ENCODE measurements around the gene AMH.

DNA sequence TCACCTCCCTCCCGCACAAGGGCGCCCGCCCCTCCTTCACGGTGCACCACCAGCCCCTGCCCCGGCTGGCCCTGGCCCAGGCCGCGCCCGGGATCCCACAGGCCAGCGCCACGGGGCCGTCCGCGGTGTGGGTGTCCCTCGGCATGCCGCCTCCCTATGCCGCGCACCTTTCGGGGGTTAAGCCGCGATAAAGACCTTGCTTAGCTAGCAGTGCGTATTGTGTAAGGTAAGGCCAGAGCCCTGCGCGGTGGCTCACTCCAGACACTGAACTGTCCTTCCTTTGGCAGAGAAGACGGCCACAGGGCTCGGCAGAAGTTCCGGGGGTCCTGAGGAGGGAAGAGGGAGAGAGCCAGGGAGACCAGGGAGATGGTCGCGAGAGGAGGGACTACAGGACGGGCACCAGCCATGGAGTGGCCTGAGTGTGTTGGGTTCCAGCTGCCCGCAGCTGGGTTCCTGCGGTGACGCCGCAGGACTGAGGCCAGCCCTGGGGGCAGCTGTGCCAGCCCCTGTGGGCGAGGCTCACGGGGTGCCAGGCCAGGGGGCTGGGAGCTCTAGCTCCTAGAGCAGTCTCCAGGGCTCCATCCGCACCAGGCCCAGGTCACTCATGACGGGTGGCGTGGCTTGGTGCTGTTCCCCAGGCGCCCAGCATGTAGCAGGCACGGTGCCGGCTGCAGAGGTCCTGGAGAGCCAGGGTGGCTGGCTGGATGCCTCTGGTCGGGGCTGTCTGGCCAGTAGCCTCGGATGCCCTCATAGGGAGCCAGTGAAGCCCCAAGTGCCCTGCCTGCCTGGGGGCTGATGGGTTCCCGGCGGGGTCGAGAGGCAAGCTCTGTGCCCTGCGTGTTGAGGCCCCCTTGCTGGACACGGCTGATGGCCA is 20.7 kb upstream of the AMH start:
- TF ChIP-seq CTCF (conservative IDR thresholded peaks at IDR 0.05; ENCODE audit: low read length) (no peak), EZH2phosphoT487 (IDR thresholded peaks at IDR 0.05; ENCODE audit: borderline replicate concordance, low read depth, low read length) (no peak)
